GM21723 (cell line): ENCODE data around the gene RAPGEF5.

Experiments
- ATAC-seq: cut with Tn5 transposase; IDR thresholded peaks from one replicate; pipeline ENCODE4 v1.9.1; 2021; ENCODE audit warnings: mild to moderate bottlenecking, moderate library complexity; ENCODE audit not compliant: unreplicated experiment

The RAPGEF5 gene

DNA sequence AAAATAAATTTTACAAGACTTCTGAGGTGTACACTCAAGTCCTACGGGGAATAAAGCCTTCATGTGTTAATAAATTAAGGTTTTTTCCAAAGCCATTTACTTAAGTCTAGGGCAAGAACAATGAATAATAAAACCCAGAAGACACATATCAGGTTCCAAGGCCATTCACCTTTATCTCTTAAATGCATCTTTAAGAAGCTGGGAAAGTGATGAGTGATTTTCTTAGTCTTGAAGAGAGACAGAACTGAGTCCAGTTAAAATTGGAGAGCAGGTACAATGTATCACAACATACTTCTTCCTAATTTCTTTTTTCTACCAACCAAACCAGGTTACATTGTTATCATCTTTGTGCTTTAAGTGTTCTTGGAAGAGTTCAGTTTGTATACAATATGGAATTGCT, 189.5 kb downstream of the RAPGEF5 start:
- ATAC-seq: no peak

- no peak for ATAC-seq
These were observed 190.0 kb downstream of the RAPGEF5 start for GRCh38 chr7:22166928-22167327.

- ATAC-seq: no peak
These were observed 197.6 kb downstream of the RAPGEF5 start for GRCh38 chr7:22159341-22159740.

DNA sequence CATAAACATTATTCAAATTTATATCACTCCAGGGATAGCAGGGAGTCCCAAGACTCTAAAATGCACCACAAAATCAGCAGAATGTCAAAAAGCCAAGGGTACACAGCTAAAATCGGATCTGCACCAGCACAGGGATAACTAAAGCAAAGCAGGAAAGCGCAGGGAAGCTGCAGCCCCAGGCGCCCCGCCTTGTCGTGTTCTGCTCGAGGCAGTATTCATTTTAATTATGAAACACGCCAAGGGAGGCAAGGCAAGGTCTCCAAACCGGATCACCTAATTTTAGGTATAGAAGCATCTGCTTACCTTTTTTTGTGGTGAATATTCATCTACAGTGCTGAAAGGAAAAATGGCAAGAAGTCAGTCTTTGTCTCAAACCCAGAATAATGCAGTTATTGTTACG, 199.4 kb downstream of the RAPGEF5 start:
- no peak for ATAC-seq

- no peak for ATAC-seq
These were observed 200.7 kb downstream of the RAPGEF5 start for GRCh38 chr7:22156205-22156604.

DNA sequence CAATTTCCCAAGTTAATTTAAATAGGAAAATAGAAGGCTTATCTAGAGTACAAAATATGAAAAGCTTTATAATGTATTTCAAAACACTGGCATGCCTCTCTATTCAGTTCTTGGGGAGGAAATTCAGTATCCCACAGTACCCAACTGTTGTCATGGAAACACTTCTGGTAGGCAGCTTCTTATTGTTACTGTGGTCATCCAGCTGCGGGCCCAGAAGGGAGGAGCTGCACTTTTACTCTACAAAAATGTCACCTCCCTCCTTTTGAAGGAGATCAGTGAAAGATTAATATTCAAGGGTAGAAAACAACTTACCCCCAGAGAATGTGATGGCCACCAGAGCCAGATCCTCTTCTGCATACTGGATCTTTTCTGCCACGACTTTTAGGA, 202.8 kb downstream of the RAPGEF5 start:
- no peak for ATAC-seq

GRCh38 chr7:22153432-22154142, 203.4 kb downstream of the RAPGEF5 start:
- no peak for ATAC-seq

GRCh38 chr7:22152690-22153089, 204.3 kb downstream of the RAPGEF5 start:
- no peak for ATAC-seq

GRCh38 chr7:22151901-22152300, 205.1 kb downstream of the RAPGEF5 start:
- ATAC-seq: no peak

DNA sequence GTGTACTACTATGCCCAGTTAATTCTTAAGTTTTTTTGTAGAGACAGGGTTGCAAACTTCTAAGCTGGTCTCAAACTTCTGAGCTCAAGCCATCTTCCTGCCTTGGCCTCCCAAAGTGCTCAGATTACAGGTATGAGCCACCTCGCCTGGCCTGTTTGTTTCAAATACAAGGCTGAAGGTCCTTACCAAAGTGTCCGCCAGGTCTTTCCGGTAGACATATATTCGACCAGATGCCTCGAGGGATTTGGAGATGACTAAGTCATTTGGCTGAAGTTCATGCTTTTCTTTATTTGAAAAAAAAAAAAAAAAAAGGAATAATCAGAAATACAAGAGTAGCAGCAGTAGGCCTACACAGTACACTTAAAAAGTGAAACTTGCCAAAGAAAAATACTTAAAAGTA, 206.7 kb downstream of the RAPGEF5 start:
- no peak for ATAC-seq

DNA sequence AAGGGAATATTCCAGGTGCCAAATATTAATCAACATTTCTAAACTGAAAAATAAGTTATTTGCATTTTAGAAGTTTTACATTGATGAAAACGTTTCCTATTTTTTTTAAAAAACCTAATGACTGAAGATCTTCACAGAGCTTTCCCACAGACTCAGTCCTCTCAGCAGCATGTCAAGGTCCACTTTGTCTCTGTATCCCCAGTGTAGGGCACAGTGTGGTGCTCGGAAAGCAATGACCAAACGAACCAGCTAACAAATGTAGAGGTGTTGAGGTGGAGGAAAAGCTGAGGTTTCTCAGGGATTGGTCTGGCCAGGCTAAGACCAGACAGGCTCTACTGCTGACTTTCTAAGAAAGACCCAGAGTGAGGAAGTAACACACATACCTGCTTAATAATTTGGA, 209.1 kb downstream of the RAPGEF5 start:
- ATAC-seq: no peak

DNA sequence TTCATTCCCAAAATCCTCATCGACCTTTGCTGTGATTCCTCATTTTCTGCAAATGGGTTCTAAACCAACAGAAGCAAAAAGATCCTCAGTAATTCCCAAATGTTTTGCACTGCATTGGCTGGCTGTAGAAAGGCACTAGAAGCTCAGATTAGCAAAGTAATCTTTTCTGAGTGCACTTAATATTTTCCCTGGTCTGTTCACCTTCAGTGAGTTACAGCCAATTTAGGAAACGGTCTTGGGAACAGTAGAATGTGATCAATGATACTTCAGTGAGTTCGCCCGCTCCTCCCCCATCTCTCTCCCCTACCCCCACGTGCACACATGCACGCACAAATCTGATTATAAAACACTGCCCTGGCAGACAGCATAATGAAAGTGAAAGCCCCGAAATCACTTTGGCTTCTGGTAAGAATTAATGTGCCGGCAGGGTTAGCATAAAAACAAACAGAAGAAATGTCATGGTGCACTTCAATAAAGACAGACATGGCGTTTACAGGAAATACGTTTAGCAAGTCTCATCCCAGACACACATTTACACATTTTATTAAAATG, 209.9 kb downstream of the RAPGEF5 start:
- no peak for ATAC-seq

DNA sequence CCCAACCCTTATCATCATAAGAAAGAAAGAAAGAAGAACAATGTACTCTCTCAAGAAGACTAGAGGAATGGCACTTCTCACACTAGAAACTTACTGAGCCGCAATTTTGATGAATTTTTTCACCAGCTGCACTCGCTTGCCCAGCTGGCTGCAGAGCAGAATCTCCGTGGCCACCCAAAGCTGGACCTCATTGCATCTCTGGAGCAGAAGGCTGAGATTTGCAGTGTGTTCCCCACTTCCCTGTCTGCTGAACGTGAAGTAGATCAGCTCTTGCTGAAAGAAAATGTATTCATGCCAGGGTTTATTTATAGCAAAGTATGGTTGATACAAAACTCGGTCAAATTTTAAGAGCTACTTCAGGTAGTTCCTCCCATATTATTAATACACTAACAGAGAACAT, 212.0 kb downstream of the RAPGEF5 start:
- no peak for ATAC-seq

DNA sequence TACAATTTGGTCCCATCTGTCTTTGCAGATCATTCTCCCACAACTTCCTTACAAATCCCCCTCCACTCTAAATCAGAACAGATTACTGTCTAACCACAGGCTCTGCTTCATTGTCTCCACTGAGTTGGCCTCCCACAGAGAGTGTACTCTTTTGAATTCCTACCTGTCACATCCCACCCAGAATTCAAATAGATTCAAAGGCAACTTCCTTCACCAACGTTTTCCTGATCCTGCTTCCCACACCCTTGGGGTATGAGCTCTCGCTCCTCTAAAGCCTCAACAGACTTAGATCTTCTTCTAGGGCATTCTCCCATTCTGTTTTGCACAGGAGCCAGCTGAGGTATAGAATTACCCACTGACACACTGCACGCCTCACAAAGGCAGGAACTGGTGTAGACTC, 213.5 kb downstream of the RAPGEF5 start:
- no peak for ATAC-seq

GRCh38 chr7:22142572-22142971, 214.4 kb downstream of the RAPGEF5 start:
- ATAC-seq: no peak

- ATAC-seq: no peak
These were observed 215.6 kb downstream of the RAPGEF5 start for GRCh38 chr7:22141355-22141754.

DNA sequence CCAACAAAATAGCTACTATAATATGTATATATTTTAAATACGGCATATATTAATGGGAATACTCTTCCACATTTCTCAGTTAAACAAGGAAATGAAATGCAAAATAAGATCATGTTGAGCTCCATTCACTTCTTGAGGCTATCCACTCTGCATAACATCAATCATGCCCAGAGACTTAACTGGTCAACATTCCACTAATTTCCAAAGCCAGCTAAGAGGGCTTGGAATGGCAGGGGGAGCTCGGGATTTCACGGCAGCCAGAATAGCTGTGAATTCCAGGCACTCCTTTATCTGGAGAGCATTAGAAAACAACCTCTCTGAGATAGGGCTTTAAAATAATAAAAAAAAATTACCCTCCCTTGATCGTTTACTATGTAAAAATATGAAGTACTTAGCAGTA, 216.4 kb downstream of the RAPGEF5 start:
- no peak for ATAC-seq

DNA sequence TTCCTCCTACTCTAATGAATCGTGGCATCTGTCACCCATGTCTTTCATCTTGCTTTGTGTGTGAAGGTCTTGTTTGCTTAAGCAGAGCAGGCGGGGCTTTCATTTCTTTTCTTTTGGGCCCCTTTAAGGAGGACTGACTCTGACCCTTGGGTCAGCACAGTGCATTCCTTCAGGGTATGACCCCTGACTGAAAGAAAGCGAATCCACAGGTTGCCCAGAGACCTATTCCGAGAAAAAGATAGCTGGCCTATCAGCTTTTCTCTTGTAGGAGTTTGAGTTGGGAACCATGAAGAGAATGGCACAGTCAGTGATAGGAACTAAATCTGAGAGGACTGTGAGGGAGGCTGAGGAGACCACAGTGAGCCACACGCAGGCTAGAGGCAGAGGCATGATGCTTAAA, 218.1 kb downstream of the RAPGEF5 start:
- no peak for ATAC-seq

GRCh38 chr7:22138106-22138505, 218.8 kb downstream of the RAPGEF5 start:
- no peak for ATAC-seq

- no peak for ATAC-seq
These were observed 219.5 kb downstream of the RAPGEF5 start for GRCh38 chr7:22137466-22137865.

DNA sequence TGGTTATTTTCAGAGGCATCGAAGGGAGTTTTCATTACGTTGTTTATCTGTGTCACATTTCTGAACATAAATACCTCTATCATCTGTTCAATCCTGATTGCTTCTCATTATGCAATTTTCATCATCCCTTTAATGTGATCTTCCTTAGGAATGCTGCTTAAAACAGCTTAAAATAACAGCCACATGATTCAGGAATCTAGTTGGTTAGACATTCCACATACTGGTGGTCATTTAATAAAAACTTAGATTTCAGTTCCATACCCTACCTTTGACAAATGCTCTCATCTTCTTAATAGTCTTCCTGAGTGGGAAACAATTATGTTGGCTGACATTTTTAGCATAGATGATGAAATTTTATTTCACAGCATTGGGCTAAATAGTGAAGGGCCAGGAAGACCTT, 219.9 kb downstream of the RAPGEF5 start:
- ATAC-seq: no peak

DNA sequence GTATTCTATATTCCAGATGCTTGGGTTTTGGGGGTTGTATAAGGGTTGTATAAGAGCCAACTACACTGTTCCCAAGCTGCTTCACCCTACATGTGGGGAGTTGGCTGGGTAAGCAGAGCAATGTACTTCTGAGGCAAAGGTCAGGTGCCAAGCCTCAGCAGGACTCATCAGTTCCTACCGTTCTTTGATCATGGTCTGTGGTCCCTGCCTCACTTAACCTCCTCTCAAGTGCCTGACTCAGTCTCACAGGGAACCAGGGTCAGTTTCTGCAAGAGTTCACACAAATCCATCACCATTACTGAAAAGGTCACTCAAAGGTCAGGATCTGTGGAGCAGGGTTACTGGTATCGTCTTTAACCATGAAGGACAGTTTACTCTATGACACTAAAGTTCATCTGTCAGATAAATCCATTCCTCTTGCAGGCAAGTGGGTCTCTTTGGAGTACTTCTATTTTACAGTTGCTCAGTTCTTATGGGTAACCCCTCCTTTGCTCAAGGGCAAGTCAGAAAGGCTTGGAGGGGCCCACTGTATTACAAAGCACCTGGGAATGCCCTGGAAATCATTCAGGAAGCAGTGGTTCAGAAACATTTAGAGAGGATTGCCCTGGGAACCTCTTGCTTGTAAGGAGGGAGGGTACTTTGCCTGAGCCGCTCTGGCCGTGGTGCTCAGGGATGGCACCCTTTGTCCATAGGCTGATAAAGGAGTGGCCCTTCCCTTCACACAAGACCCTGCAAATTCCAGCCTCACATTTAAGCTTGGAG, 227.0 kb downstream of the RAPGEF5 start:
- no peak for ATAC-seq
